GM12801 (cell line): ENCODE data around the gene SLC25A41.

Experiments
- CTCF ChIP-seq: IDR thresholded peaks from one replicate; pipeline ENCODE4 v1.5.1; 2011; ENCODE audit warnings: control low read depth; ENCODE audit not compliant: insufficient read length; ENCODE audit errors: extremely low read depth

Gene SLC25A41

GRCh38 chr19:6378041-6378440 lies 55.5 kb downstream of the SLC25A41 start:
- TF ChIP-seq CTCF, result no peak

- TF ChIP-seq CTCF, result no peak
These were observed 56.9 kb downstream of the SLC25A41 start for GRCh38 chr19:6376512-6377190.
